Transverse colon (tissue), 3 donors: ENCODE results near the gene PIM3.

Experiments
- POLR2A ChIP-seq: fragments of 450-650 bp; IDR thresholded peaks from one replicate; pipeline ENCODE4 v1.6.1; 2016; ENCODE audit warnings: antibody characterized with exemption, mild to moderate bottlenecking, moderate library complexity
- TF ChIP-seq, protein P1 (sequence below), 5 experiments: fragments of 200-600 bp in 3 of 5; fragments of 450-650 bp in 2 of 5; sonication (generic) in 3 of 5; IDR thresholded peaks; 1 replicate in 2 of 5; 2 replicates in 3 of 5; pipeline ENCODE4 v1.5.1; 2016 to 2017; ENCODE audit warnings: antibody characterized with exemption in 5 of 5, inconsistent platforms in 3 of 5, mild to moderate bottlenecking in 2 of 5, moderate library complexity in 1 of 5

DNA sequence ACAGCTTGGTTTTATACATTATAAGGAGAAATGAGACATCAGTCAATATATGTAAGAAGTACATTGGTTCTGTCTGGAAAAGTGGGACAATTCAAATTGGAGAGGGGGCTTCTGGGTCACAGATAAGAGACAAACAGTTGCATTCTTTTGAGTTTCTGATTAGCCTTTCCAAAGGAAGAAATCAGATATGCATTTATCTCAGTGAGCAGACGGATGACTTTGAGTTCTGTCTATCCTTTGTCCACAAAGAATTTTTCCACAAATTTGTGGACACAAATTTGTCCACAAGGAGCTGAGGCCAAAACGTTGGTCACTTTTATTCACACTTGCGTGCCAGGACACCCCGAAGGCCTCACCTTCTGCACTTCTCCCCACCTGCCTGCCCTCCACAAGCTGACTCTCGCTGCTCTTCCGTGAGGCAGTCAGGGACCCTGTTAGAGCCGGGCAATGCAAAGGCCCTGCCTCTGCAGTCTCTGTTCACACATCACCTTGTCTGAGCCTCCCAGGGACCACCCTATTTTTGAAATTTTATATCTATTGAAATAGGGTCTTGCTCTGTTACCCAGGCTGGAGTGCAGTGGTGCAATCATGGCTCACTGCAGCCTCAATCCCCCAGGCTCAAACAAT, 31.4 kb downstream of the PIM3 start:
- TF ChIP-seq, protein P1, sequence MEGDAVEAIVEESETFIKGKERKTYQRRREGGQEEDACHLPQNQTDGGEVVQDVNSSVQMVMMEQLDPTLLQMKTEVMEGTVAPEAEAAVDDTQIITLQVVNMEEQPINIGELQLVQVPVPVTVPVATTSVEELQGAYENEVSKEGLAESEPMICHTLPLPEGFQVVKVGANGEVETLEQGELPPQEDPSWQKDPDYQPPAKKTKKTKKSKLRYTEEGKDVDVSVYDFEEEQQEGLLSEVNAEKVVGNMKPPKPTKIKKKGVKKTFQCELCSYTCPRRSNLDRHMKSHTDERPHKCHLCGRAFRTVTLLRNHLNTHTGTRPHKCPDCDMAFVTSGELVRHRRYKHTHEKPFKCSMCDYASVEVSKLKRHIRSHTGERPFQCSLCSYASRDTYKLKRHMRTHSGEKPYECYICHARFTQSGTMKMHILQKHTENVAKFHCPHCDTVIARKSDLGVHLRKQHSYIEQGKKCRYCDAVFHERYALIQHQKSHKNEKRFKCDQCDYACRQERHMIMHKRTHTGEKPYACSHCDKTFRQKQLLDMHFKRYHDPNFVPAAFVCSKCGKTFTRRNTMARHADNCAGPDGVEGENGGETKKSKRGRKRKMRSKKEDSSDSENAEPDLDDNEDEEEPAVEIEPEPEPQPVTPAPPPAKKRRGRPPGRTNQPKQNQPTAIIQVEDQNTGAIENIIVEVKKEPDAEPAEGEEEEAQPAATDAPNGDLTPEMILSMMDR (IDR thresholded peaks at IDR 0.05), result no peak
- no peak for TF ChIP-seq POLR2A
